Medulla oblongata (tissue), 1 donor: ENCODE data around the gene HRH1.
"Not testable (repeated sequence)": the region's sequence is repeated elsewhere in the genome, so short reads cannot be mapped to it uniquely, and the experiment has no call there.

Experiments used
- DNase-seq: peaks from one replicate; pipeline ENCODE4 v3.0.0-alpha.2; 2015; ENCODE audit errors: extremely low spot score

Gene HRH1

DNA sequence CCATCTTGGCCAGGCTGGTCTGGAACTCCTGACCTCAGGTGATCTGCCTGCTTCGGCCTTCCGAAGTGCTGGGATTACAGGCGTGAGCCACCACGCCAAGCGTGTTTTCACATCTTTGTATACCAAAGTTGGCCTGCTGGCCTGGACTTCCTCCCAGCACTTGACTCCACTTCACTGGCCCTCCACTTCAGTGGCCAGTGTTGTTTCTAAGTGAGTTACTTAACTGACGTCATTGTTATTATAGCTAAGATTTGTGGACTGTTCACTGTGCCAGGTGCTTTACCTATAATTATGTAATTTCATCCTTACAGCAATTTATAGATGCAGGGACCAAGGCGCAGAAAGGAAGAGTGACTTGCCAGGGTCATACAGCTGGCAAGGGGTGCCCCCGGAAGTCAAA is 52.0 kb downstream of the HRH1 start:
- no peak for DNase-seq

DNA sequence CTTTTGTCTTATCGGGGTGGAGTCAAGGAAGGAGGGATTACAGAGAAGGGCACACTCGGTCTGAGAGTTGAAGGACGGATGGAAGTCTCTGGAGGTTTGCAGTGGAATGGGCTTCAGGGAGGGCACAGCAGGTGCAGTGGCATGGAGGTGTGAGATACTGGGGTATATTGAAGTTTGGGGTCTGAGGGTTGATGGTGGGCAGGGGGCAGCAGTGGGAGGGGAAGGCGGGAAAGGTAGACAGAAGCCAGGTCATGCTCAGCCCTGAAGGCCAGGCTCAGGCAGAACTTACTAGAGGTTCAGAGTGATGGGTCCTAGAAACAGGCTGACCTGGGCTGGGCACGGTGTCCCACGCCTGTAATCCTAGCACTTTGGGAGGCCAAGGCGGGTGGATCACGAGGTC is 52.7 kb downstream of the HRH1 start:
- no peak for DNase-seq

DNA sequence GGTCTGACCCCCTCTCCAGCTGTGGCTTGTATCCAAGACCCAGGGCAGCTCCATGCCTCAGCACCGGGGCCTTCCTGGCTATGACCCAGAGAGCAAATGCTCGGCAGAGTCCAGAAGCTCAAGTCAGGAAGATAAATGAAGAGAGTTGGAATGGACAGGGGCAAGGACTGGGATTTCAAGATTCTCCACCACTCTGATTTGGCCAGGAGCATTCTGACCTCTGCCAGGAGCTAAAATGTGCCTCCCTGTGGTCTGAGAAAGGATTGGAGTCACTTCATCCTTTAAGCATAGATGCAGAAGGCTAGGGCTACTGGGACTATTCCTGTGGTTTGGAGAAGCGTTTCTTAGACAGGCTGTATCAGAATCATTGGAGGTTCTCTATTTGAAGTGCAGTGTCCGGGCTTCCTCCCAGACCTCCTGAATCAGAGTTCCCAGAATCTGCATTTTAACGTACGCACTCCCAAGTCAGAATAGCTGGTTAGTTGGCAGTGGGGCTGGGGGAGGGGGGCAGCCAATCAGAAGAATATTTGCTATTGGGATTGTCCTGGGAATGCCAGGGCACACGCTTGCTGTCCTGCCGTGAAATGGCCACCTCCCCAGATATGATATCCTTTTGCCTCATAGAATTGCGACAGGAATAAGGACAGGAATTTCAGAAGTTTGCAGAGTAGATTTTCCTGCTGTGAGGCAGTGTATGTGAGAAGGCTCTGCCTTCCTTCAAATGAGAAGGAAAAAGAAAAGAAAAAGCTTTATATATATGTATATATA is 57.4 kb downstream of the HRH1 start:
- DNase-seq = no peak

DNA sequence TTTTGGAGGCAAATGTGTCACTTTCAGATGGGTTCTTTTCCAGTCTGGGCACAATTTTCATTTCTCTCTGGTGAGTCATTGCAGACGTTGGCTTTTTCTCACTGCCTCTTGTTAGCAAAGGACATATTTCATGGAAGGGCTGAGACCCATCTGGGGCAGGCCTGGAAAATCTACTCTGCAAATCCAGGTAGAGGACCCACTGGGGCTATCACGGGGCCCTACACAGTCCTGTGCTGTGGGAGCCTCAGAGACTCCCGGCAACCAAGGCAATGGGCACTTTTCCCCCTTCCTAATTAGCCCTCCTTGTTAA is 58.0 kb downstream of the HRH1 start:
- DNase-seq = no peak

GRCh38 chr3:11212784-11213183 is 58.5 kb downstream of the HRH1 start:
- no peak for DNase-seq

GRCh38 chr3:11213810-11214450 is 59.6 kb downstream of the HRH1 start:
- DNase-seq = no peak

- no peak for DNase-seq
Measured at GRCh38 chr3:11214451-11214978, 60.2 kb downstream of the HRH1 start.

DNA sequence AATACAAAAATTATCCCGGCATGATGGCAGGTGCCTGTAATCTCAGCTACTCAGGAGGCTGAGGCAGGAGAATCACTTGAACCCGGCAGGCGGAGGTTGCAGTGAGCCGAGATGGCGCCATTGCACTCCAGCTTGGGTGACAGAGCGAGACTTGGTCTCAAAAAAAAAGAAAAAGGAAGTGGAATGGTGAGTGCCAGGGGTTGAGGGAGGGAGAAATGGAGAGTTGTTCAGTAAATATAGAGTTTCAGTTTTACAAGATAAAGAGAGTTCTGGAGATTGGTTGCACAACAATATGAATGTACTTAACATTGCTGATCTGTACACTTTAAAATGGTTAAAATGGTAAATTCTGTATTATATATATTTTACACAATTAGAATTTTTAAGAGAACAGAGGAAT is 63.1 kb downstream of the HRH1 start:
- not testable (repeated sequence) for DNase-seq

DNA sequence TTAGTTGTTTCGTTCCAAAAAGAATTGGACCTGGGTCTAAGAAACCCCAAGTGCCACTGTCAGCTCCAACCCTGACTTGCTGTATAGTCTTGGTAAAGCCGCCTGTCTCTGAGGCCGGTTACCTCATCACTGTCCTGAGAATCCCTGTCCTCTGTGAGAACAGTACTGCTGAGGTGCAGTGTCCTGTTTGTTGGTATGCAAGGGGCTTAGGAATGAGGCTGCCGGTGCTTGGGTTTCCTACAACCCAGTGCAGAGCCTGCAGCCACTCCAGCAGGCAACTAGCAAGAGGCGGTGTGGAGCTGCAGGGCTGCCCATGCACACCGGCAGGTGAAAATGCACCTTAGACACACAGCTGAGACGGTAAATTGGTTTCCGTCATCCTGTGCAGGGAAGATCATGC is 65.9 kb downstream of the HRH1 start:
- no peak for DNase-seq

GRCh38 chr3:11221818-11222415 is 67.6 kb downstream of the HRH1 start:
- DNase-seq = no peak

- no peak for DNase-seq
Measured at GRCh38 chr3:11224010-11224409, 69.7 kb downstream of the HRH1 start.

DNA sequence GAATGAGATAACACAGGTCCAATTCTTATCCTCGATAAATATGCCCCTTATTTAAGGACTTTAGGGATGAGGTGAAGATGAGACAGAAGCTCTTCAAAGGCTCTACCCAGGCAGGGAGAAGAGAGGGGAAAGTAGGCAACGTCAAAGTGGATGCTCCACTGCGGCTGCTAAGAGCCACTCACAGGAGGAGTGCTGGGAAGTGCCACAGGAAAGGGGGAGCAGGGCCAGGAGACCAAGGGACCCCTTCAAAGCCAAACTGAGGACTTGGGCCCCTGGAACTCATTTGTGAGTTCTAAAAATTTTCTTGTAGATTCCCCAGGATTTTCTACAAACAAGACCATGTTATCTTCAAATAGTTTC is 70.6 kb downstream of the HRH1 start:
- no peak for DNase-seq

GRCh38 chr3:11226042-11226370 is 71.7 kb downstream of the HRH1 start:
- no peak for DNase-seq

DNA sequence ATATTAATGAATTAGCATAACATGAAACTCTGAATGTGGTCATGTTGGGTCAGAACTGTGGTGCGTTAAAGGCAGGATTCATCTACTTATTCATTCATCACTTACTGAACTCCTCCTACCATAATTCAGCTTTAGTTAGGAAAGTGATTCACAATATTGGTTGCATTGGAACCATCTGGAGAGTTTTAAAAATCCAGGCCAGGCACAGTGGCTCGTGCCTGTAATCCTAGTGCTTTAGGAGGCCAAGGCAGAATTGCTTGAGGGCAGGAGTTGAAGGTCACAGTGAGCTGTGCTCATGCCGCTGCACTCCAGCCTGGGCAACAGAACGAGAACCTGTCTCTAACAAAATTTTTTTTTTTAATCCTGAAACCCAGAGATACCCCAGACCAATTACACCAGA is 73.7 kb downstream of the HRH1 start:
- DNase-seq = no peak

DNA sequence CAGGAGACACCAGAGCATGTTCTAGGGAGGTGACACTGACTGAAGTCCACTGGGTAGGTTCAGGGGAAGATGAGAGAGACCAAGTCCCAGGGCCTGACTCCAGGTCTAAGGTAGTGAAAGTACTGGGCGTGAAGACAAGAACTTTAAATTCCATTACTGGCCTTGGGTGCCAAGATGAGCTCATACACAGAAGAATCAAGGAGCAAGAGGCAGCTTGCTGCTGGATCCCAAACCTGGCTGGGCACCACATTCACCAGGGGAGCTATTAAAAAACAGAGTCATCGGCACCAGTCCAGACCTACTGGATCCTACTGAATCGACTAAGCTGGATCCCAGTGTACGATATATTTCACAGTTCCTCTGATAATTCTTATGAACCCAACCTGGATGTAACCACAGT is 75.8 kb downstream of the HRH1 start:
- DNase-seq = no peak

DNA sequence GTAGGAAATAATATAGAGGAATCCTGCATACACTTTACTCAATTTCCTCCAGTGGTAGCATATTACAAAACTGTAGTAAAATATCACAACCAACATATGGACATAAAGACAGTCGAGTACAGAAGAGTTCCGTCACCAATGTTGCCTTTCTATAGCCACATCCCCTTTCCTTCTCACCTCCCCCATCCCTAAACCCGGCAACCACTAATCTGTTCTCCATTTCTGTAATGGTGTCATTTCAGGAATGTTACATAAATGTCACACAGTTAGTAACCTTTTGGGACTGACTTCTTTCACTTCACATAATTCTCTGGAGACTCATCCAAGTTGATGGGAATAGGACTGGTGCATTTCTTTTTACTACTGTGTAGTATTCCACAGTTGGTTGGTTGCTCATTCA is 76.5 kb downstream of the HRH1 start:
- no peak for DNase-seq

DNA sequence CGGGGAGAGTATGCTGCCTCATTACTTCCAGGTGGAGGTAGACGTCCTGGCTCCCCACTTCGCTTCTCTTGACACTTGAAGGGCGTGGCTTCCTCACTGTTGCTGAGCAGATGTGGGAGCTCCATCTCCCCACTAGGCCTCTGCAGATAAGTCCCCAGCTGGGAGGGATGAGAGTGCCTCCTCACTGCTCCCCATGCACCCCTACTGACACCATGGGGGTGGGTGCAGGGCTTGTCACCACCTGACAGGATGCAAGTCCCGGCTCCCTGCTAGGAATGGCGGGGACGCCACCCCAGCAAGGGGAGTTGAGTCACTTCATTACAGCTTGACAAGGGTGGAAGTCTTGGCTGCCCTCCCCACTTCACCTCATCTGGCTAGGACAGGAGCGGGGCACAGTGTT is 81.1 kb downstream of the HRH1 start:
- DNase-seq = no peak

GRCh38 chr3:11236588-11237461 is 82.5 kb downstream of the HRH1 start:
- peak; percentile 45 for DNase-seq

DNA sequence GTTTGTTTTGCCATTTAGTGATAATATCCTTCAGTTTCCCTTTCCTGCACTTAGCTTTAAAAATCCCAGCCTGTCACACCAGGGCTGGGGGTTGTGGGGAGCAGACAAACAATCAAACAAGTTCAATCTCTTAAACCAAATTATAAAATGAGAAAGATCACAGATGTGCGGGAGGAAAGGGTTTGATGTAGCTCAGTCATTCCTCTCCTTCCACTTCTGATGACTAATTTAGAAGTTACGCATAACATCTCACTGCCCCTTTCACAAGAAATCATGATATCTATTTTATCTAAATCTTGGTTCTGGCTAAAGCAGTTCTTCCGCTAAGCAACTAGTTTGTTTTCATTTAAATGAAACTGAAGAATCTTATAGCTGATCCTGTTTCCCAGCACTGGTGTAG is 83.8 kb downstream of the HRH1 start:
- DNase-seq = no peak

DNA sequence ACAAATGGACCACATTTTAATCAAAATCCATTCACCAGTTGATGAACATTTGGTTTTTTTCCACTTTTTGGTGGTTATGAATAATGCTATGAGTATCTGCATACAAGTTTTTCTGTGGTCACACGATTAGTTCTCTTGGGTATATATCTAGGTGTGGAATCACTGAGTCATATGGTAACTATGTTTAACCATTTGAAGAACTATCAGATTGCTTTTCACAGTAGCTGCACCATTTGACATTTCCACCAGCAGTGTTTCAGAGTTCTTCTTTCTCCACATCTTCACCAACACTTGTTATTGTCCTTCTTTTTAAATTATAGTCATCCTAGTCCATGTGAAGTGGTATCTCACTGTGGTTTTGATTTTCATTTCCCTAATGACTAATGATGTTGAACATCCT is 84.6 kb downstream of the HRH1 start:
- DNase-seq = no peak

GRCh38 chr3:11239796-11240195 is 85.5 kb downstream of the HRH1 start:
- DNase-seq = no peak

DNA sequence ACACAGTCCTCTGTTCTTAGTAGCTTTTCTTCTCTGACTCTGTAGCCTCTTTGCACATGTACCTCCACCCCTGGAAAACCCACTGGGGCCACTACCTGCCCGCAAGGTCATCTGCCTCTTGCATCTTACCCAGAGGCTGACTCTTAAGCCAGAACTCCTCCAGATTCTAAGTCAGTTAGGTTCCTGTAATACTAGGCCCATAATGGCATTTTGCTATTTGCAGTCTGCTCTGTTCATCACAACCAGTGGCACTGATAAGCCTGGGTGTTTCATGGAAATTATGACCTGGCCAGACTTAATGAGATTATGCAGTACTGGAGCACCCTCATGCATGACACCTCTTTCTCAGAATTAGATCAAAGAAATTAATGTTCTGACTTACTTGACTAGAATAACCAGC is 86.2 kb downstream of the HRH1 start:
- no peak for DNase-seq
